ENCODE measurements around the gene DNAJC5G.
"Not testable (repeated sequence)": the region's sequence is repeated elsewhere in the genome, so short reads cannot be mapped to it uniquely, and the experiment has no call there.

GRCh38 chr2:27319839-27320238, 44.6 kb downstream of the DNAJC5G start:
- not testable (repeated sequence) for TF ChIP-seq EZH2 (optimal IDR thresholded peaks at IDR 0.05; ENCODE audit: low read depth, low read length); EZH2phosphoT487 (IDR thresholded peaks at IDR 0.05; ENCODE audit: low read length); CTCF (IDR thresholded peaks at IDR 0.05; ENCODE audit: low read length)
